Activated CD4-positive, alpha-beta T cell treated with anti-CD3 and anti-CD28 coated beads for 1 hour (primary cell): ENCODE results near the gene TPSB2.
"Not testable (repeated sequence)": the region's sequence is repeated elsewhere in the genome, so short reads cannot be mapped to it uniquely, and the experiment has no call there.

Experiments
- DNase-seq: peaks from one replicate; pipeline ENCODE4 v3.0.0-alpha.2; 2020

The TPSB2 gene

DNA sequence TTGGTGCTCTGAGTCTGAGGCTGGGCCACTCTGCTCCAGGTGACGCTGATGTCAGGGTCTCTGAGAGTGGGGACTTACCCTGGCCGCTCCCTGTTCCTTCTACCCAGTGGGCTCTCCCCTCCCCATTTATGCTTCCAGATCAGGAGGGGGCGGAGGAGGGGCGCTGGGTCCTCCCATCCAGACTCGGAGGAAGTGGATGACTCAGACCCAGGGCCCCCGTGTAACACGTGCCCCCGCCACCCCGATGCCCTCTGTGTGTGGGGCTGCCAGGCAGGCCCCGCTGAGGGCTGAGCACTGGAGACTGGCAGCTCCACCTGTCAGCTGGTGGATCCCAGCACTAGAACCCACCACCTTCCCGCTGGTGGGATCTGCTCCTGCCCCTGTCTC lies at the start of gene TPSB2:
Gene TPSB2, minus strand, starts transcription at position 101 of the 387 bp plus-strand sequence. CDS start 233 bp downstream, outside the sequence.
- not testable (repeated sequence) for DNase-seq

DNA sequence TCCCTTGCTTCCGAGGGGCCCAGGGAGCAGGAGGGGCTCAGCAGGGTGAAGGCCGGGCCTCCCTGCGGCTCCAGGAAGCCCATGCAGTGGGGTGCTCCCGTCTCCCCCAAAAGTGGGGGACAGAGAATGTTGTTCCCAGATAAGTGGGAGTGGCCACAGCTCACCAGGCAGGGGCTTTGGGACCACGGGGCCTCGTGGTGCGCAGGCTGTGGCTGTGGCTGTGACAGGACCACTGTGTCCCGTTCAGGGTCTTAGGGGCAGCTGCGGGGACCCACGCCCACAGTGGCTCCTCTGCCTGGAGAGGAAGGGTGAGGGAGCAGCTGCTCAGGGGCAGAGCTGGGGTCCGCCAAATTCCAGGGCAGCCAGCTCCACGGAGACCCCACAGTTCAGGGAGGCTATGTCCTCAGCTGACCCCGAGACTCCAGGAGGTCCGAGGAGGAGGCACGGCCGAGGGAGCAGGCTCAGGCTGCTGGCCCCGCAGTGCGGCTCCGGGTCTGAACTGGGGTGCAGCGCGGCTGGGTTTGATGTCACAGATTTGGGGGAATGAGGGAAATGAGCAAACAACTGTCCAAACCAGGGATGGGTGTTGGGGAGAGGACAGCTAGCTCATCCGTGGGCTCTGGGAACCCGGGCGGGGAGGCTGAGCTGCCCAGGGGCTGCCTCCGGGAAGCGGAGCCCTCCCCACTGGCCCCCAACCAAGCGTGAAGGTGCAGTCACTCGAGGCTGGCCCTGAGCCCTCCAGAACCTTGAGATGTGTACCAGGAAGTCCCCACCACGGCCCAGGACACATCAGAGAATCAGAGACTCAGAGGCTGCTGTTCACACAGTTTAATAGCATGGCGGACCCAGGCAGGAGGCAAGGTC lies 49.3 kb upstream of the TPSB2 start:
- no peak for DNase-seq

DNA sequence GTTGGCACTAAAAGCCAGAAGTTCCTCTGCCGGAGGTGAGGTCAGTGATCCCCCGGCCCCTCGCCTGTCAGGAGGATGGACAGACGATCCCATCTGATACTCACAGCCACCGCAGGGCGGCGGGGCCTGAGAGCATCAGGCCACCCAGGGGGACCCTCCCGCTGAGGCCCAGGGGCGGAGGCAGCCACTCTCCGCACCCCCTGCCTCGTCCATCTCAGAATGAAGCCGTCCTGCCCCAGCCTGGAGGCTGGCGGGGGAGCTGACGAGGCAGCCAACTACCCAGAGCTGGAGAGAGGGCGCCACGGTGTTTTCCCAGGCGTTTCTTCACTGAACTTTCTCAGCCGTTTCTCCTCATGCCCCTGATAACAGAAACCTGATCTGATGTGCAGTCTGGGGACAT lies 48.5 kb upstream of the TPSB2 start:
- DNase-seq, result no peak

DNA sequence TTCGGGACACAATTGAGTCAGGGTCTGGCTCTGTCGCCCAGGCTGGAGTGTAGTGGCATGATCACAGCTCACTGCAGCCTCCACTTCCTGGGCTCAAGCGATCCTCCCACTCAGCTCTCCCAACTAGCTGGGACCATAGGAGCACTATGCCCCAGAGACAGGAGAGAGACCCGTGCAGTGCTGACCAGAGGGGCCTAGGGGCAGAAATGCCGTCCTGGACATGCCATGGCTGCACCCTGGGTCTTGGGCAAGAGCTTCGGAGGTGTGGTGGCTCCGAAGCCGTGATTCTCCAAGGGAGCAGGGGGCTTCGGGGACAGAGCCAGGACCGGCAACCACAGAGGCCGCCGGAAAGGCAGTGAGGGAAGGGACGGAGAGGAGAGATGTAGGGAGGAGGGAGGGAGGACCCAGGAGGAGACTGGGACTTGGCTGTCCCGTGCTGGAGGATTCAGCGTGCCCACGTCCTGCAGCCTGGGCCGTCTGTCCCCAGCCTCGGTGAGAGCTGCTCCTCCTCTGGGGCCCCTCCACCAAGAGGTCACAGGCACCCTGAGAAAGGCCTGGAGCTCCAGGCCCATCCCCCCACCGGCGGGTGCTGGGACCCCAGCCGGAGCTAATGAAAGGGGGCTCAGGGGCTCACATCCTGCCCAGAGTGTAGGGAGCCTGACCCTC lies 47.8 kb upstream of the TPSB2 start:
- no peak for DNase-seq

DNA sequence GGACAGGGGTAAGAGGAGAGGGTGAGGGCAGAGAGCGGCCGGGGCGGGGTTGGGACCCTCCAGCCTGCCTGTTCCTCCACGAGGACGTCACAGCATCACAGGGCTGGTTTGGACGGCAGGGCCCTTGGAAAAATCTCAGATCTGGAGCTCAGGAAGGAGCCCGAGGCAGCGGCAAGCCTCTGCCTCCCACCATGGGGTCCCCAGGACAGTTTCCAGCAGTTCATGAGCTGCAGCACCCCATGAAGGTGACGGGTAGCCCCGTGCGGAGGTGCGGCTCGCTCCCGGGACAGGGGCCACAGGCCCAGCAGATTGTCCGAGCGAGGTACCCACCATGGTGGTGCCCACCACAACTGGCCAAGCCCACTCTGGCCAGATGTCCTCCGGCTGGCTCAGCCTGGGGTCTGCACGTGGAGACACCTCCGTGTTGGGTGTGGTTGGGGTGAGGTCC lies 47.2 kb upstream of the TPSB2 start:
- no peak for DNase-seq

DNA sequence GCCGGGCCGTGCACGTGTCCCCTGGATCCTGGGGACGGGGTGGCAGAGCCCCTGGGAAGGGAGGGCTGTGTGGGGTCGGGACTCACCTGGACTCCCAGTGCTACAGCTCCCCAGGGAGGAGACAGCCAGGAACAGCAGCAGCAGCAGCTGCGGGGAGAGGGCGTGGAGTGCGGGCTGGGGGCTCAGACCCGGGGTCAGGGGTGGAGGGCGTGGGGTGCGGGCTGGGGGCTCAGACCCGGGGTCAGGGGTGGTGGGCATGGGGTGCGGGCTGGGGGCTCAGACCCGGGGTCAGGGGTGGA lies 46.5 kb upstream of the TPSB2 start:
- DNase-seq, result no peak

DNA sequence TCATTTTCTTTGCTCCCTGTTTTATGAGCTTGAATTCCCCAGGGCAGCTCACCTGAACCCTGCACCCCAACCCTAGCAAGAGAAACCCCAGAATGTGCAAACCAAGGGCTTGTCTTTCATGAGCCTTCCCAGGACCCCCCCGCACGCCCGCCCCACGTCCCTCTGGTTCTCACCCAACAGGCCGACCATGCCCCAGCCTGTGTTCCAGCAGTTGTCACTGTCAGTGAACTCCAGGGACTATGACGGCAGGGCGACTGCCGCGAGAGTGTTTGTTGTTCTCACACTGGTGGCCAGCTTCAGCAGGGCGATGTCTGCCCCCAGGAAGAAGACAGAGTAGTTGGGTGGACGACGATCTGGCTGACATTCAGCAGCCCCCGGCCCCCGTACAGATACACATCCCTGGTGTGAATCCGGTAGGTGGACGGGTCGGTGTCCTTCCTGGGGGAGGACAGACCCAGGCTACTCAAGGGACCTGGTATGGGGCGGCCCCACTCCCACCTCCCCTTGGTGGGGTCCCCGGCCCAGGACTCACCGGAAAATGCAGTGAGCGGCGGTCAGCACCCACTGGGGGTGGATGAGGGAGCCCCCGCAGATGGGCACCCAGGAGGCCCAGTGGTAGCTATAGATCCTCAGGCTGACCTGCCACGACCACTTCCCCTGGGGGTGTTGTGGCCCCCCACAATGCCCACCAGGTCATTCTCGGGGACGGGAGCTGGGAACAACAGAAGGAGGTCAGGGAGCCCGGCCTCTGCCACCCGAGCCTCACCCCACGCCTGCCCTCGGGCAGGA lies 46.0 kb upstream of the TPSB2 start:
- DNase-seq, result no peak

DNA sequence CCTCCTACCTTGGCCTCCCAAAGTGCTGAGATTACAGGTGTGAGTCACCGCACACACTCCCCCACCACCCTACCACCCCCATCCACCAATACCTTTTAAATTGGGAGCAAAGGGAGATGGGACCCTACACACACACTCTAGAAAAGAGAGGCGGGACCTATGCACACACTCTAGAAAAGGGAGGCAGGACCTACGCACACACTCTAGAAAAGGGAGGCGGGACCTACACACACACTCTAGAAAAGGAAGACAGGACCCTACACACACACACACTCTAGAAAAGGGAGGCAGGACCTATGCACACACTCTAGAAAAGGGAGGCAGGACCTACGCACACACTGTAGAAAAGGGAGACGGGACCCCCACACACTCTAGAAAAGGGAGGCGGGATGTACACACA lies 44.8 kb upstream of the TPSB2 start:
- DNase-seq, result no peak

DNA sequence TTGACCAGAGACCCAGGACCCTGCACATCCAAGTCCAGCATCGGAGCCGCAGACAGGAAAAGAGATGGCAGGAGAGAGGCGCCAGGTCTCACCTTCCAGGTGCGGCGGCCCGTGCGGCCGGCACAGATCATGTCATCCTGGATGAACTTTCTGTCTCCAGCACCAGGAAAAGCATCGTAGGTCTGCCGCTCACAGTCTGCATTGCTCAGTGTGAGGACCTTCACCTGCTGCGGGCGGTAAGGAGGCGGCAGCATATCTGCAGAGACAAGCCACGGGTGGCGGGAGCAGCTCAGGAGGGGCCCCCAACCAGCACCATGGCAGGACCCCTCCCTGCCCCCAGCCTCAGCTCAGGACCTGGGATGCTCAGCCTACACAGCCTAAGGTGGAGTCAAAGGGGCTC lies 43.8 kb upstream of the TPSB2 start:
- DNase-seq, result no peak

DNA sequence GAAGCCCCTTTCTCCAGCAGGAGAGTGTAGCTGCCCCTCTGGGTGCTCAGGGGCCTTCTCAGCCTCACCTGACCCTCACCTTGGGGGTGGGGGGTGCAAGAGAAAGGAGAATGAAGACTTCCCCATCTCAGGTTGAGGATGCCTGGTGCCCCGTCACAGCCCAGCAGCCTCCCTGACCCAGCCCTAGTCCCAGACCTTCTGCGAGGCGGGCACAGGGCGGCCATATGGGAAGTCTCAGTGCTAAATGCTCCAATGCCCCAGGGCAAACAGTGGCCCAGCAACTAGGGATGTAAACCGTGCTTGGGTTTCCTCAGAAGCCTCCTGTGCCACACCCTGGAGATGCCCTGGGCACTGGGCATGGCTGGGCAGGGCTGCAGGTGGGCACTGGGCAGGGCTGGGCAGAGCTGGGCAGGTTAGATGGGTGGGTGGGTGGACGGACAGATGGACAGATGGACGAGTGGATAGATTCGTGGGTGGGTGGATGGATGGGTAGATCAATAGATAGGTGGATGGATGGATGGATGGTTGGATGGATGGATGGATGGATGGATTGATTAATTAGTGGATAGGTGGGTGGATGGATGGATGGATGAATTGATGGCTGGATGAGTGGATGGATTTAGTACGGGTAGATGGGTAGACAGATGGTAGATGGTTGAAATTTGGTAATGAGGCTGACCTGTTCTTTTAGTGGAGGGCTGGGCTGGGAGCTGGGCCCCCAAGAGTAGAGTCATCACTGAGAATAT lies 42.6 kb upstream of the TPSB2 start:
- DNase-seq, result no peak

DNA sequence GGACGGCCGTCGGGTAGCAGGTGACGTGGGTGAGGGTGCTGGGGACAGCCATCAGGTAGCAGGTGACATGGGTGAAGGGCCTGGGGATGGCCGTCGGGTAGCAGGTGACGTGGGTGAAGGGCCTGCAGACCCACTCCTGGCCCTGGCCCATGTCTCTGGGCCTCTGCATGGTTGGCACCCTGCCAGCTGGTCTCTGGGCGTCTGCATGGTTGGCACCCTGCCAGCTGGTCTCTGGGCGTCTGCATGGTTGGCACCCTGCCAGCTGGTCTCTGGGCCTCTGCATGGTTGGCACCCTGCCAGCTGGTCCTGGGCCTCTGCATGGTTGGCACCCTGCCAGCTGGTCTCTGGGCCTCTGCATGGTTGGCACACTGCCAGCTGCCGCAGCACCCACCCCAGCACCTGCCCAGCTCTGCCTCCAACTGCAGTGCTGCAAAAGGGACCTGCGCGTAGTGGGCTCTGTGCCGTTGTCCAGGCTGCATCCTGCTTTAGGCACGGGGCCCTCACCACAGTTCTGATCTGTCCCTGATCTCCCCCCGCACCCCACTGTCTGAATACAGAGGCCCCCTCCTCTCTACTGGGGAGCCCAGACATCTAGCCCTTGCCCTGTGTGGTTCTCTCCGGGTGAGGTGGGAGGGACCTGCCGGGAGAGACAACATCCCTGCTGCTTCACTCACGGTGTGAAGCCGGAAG lies 41.9 kb upstream of the TPSB2 start:
- not testable (repeated sequence) for DNase-seq

DNA sequence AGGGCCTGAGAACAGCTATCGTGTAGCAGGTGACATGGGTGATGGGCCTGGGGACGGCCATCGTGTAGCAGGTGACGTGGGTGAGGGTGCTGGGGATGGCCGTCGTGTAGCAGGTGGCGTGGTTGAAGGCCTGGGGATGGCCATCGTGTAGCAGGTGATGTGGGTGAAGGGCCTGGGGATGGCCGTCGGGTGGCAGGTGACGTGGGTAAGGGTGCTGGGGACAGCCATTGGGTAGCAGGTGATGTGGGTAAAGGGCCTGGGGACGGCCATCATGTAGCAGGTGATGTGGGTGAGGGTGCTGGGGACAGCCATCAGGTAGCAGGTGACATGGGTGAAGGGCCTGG lies 41.4 kb upstream of the TPSB2 start:
- no peak for DNase-seq

DNA sequence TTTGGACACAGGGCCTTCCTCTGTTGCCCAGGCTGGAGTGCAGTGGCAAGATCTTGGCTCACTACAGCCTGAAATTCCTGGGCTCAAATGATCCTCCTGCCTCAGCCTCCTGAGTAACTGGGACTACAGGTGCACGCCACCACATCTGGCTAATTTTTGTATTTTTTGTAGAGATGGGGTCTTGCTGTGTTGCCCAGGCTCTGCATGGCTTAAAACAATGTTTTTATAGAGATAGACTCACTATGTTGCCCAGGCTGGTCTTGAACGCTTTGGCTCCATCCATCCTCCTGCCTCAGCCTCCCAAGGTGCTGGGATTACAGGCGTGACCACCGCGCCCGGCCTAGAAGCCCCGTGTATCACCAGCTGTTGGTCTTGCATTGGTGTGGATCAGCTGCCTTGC lies 39.4 kb upstream of the TPSB2 start:
- DNase-seq, result not testable (repeated sequence)

DNA sequence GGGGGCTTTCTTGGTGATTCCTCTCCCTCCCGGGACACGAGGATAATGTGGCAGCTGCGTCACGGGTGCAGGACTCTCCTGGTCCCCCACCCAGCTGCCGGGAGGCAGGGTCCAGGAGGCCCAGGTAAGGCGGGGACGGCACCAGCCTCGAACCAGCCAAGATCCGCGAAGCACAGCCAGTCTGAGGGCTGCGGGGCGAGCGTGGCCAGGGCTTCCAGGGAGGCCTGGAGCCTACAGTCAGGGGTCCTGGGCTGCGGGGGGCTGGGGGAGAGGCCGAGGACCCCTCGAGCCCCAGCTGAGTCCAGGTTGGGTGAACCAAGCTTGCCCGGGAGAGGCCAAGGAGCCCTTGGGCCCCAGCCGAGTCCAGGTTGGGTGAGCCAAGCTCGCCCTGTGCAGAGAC lies 35.8 kb upstream of the TPSB2 start:
- no peak for DNase-seq

DNA sequence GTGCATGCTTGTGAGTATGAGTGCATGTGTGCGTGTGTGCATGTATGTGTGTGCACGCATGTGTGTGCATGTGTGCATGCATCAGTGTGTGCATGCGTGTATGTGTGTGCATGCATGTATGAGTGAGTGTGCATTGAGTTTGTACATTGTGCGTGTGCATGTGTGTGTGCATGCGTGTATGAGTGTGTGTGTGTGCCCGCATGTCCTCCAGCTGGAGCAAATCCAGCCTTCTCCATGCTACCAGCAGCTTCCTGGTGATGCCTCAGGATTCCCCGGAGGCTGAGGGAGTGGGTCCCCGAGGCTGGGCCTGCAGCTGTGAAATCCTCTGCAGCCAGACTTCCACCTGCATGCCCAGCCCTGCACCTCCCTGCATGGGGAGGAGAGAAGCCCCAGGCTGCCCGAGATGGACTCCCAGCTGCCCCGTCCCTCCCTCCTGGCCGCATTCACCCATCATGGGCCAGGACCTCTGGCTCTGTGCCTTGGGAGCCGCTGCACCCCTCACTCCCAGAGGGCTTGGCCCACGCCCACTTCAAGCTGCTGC lies 35.2 kb upstream of the TPSB2 start:
- DNase-seq, result no peak

DNA sequence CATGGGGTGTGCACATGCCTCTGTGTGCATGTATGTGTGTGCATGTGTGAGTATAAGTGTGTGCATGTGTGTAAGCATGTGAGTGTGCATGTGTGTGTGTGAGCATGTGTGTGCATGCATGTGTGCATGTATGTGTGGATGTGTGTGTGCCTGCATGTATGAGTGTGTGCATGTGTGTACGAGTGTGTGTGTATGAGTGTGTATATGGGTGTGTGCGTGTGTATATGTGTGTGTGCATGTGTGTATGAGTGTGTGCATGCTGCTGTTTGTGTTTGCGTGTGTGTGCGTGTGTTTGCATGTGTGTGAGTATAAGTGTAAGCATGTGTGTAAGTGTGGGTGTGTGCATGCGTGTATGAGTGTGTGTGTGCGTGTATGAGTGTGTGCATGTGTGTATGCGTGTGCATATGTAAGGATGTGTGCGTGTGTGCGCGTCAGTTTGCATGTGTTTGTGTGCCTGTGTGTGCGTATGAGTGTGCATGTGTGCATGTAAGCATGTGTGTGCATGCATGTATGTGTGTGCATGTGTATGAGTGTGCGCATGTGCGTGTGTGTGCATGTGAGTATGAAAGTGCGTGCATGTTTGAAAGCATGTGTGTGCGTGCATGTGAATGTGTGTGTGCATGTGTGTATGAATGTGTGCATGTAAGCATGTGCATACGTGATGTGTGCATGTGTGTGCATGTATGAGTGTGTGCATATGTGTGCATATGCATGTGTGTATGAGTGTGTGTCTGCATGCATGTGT lies 34.5 kb upstream of the TPSB2 start:
- DNase-seq, result no peak

DNA sequence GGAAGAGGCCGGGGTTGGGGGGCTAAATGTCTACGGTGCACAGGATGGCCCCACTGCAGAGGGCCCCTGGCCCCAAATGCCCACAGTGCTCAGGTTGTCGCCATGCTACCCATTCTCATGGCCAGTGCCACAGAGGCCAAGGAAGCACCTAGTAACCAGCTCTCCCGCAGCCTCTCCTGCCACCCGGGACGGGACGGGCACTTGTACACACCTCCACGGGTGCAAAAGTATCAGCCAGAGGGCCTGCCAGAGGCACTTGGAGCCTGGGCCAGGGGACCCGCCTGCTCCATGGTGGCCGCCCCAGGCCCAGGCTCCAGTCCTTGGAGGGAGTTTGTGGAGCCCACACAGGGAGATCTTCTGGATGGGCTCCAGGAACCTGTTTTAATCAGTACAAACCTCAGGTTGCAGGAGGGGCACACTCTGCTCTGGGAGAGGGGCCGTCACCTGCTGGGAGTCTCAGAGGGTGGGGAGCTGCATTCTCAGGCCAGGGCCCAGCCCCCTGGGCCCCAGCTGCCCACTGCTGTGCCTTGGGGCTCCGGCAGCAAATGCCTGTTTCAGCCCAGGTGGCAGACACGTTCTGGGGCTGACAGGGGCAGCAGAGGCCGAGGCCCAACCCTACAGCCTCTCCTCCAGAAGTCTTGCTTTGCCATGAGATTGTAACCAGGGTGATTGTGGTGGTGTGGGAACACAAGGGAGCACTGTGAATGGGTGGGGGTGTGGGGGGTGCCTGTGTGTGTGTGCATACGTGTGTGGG lies 33.8 kb upstream of the TPSB2 start:
- no peak for DNase-seq

DNA sequence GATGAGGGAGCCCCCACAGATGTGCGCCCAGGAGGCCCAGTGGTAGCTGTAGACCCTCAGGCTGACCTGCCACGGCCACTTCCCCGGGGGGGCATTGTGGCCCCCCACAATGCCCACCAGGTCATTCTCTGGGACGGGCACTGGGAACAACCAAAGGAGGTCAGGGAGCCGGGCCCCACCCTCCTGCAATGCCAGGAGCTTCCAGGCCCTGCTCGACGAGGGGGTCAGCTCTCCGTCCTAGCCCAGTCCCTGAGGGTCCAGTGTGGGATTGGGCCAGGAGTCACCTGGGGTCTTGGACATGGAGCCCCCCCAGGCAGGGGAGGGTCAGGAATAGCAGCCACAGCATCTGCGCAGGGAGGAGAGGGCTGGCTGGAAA lies 32.9 kb upstream of the TPSB2 start:
- no peak for DNase-seq

DNA sequence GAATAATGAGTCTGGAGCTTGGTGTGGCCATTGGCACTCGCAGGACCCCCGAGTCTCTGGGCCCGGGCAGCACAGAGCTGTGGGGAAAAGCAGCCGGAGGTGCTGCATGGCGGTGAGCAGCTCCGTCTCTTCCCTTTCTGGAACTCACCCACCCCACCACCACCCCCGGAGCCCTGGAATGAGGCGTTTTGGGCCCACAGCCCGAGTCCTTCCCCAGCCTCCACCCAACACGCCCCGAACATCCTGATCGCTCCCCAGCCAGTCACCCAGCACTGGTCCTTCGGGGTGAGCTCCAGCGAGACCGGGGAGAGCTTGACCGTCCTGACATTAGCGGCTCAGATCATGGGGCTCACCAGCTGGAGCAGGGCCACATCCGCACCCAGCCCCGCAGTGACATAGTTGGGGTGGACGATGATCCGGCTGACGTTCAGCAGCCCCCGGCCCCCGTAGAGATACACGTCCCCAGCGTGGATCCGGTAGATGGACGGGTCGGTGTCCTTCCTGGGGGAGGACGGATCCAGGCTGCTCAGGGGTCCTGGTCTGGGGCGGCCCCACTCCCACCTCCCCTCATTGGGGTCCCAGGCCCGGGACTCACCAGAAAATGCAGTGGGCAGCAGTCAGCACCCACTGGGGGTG lies 32.3 kb upstream of the TPSB2 start:
- no peak for DNase-seq
